NT2/D1 (cell line): ENCODE results near the gene ZSWIM6.
A peak's percentile ranks its signal among the peaks of the same experiment; 100 is the strongest.

Experiments
- DNase-seq: peaks from one replicate; pipeline ENCODE4 v3.0.0-alpha.2; 2011; ENCODE audit warnings: low read depth, low spot score
- H3K27me3 ChIP-seq: 2 replicates; pipeline ENCODE4 v1.6.0; 2011; ENCODE audit warnings: mild to moderate bottlenecking; ENCODE audit not compliant: insufficient read length, insufficient read depth
- H3K36me3 ChIP-seq: 2 replicates; pipeline ENCODE4 v1.6.1; 2011; ENCODE audit warnings: mild to moderate bottlenecking, low read length, mixed read lengths; ENCODE audit not compliant: insufficient read depth, insufficient read length
- H3K4me1 ChIP-seq: 2 replicates; pipeline ENCODE4 v1.5.1; 2011; ENCODE audit not compliant: insufficient read depth, insufficient read length
- H3K4me3 ChIP-seq: 2 replicates; pipeline ENCODE4 v1.5.1; 2011; ENCODE audit warnings: low read depth; ENCODE audit not compliant: insufficient read length
- H3K9ac ChIP-seq: 2 replicates; pipeline ENCODE4 v1.6.0; 2011; ENCODE audit warnings: low read depth; ENCODE audit not compliant: insufficient read length
- H3K9me3 ChIP-seq: 2 replicates; pipeline ENCODE4 v1.5.1; 2011; ENCODE audit warnings: mild to moderate bottlenecking, low read length; ENCODE audit not compliant: insufficient read depth
- SUZ12 ChIP-seq: IDR thresholded peaks from 2 replicates; pipeline ENCODE4 v1.6.1; 2011; ENCODE audit not compliant: insufficient read length, insufficient read depth; ENCODE audit errors: extremely low read depth
- YY1 ChIP-seq: IDR thresholded peaks from 2 replicates; pipeline ENCODE4 v1.6.1; 2011; ENCODE audit not compliant: insufficient read length, insufficient read depth
- ZNF274 ChIP-seq: IDR thresholded peaks from 2 replicates; pipeline ENCODE4 v1.6.1; 2011; ENCODE audit warnings: mild to moderate bottlenecking, low read depth, low read length

Gene ZSWIM6

GRCh38 chr5:61333954-61334867, 2.2 kb downstream of the ZSWIM6 start:
- H3K27me3 ChIP-seq, result peaks cover 25% of the 10 kb centered on the region
- H3K4me1 ChIP-seq, result peaks cover 5% of the 10 kb centered on the region
- peak overlapping the region; percentile 72 for H3K9ac ChIP-seq
- H3K9me3 ChIP-seq, result no peaks in the 10 kb centered on the region
- TF ChIP-seq YY1 (no peak), ZNF274 (no peak), SUZ12 (no peak)
- no peaks in the 10 kb centered on the region for H3K36me3 ChIP-seq
- DNase-seq, result no peak
- peak overlapping the region; percentile 59 for H3K4me3 ChIP-seq

DNA sequence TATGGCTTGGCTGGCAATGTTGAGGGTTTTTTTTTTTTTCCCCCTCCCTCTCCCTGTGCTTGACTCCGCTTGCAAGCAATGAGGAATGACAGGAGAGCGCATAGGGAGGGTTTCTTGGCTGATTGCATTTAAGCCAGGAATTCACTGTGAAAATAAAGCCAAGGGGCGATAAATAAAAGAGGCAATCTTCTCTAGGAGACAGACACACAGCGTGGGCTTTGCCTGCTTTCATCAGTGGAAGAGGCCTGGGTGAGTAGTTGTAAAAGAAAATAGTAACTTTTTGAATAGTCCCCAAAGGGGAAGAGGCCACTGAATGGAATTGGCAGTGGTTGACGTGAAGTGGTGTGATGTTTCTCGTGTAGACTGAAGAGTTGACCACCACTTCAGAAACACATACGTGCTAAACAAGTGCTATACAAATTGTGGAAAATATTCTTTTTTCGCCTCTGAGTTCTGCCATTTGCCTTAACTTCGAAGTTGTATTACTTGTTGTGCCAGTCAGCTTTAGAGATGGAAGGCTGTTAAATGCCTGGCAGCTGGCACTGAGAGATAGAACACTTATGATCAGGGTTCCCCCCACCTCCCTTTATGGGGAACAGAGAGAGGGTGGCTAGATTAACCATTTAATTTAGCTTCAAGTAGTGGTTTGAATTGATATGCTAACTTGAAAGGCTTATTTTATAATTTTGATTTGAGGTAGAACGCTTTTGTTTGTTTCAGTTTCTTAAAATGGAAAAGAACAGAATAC, 3.0 kb downstream of the ZSWIM6 start:
- Histone ChIP-seq H3K36me3 (no peaks in the 10 kb centered on the region), H3K9me3 (no peaks in the 10 kb centered on the region), H3K9ac (no peak overlapping the region), H3K4me1 (no peaks in the 10 kb centered on the region), H3K4me3 (peak overlapping the region; percentile 59), H3K27me3 (peaks cover 16% of the 10 kb centered on the region)
- no peak for TF ChIP-seq YY1
- no peak for TF ChIP-seq SUZ12
- no peak for TF ChIP-seq ZNF274
- DNase-seq, result no peak

GRCh38 chr5:61339764-61340163, 7.7 kb downstream of the ZSWIM6 start:
- H3K9ac ChIP-seq, result no peak overlapping the region
- H3K4me3 ChIP-seq, result no peak overlapping the region
- no peak for DNase-seq
- H3K27me3 ChIP-seq, result peaks cover 2% of the 10 kb centered on the region
- H3K4me1 ChIP-seq, result no peaks in the 10 kb centered on the region
- H3K36me3 ChIP-seq, result no peaks in the 10 kb centered on the region
- H3K9me3 ChIP-seq, result no peaks in the 10 kb centered on the region
- TF ChIP-seq ZNF274 (no peak), SUZ12 (no peak), YY1 (no peak)

DNA sequence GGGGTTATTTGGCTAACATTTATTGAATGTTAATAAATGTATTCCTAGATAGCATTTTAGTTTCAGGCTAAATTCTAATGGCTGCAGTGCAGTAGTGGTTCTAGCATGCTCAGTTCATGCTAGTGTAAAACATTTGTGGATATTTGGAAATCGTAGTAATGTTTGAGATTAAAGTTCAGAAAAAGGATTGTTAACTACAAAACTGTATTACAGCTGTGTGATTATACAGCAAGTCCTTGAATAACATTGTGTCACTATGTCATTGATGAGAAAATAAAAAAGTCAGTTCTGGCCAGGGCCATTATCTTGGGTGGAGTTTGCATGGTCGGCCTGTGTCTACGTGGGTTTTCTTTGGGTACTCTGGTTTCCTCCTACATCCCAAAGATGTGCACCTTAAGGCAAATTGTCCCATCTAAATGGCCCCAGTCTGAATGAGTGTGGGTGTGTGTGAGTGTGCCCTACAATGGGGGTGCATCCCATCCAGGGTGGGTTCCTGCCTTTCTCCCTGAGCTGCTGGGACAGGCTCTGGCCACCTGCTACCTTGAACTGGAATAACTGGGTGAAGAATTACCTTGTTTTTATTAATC, 8.8 kb downstream of the ZSWIM6 start:
- H3K27me3 ChIP-seq, result no peaks in the 10 kb centered on the region
- H3K9me3 ChIP-seq, result no peaks in the 10 kb centered on the region
- H3K9ac ChIP-seq, result no peak overlapping the region
- no peaks in the 10 kb centered on the region for H3K4me1 ChIP-seq
- no peak for DNase-seq
- no peak overlapping the region for H3K4me3 ChIP-seq
- TF ChIP-seq ZNF274 (no peak), YY1 (no peak), SUZ12 (no peak)
- H3K36me3 ChIP-seq, result no peaks in the 10 kb centered on the region

DNA sequence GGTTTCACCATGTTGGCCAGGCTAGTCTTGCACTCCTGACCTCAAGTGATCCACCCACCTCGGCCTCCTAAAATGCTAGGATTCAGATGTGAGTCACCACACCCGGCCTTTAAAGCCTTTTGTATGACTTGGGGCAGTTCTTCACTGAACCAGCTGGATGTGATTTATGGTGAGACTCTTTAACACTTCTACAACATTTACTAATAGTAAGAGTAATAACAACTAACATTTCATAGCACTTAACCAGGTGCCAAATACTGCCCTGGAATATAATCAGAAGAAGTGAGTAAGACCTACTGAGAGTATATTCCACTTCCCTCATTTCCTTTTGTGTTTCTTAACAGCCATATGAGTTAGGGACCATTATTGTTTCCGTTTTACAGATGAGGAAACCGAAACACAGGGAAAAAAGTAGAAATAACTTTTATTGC, 10.0 kb downstream of the ZSWIM6 start:
- no peaks in the 10 kb centered on the region for H3K27me3 ChIP-seq
- H3K9me3 ChIP-seq, result peaks cover 2% of the 10 kb centered on the region; the same call in 1 of the 2 replicates
- H3K9ac ChIP-seq, result no peak overlapping the region
- no peak for DNase-seq
- TF ChIP-seq SUZ12, result no peak
- no peak for TF ChIP-seq YY1
- no peak for TF ChIP-seq ZNF274
- H3K4me1 ChIP-seq, result no peaks in the 10 kb centered on the region
- H3K4me3 ChIP-seq, result no peak overlapping the region
- H3K36me3 ChIP-seq, result no peaks in the 10 kb centered on the region

DNA sequence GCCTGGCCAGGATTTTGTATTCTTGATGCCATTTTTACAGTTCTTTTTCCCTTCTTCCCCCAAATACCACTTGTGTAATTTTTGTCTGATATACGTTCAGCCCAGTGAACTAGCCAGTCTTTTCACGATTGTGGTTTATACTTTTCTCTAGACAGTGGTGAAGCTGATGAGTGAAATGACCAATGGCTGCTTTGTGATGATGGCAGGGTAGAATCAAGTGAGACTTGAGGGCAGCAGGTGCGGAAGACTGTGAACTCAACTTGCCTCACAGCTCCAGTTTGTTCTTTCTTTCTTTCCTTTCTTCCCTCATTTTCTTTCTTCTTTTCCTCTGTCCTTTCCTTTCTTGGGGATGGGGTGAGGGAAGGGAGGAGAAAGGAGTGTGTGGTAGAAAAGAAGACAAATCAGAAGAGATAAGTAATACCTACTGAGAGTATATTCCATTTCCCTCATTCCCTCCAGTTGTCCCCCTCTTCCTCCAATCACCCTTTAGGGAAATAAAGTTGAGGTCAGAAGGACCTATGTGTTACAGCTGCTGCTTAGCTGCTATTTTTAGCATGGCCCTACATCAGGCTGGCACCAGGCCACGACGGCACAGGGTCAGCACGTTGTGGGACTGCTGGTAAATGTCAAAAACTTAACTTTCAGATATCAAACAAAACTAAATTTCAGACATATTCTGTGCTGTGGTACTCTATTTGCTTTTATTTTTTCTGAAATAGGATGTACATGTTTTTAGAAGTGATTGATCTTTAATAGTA, 12.3 kb downstream of the ZSWIM6 start:
- TF ChIP-seq ZNF274 (no peak), SUZ12 (no peak), YY1 (no peak)
- no peak for DNase-seq
- Histone ChIP-seq H3K9ac (no peak overlapping the region), H3K4me3 (no peak overlapping the region), H3K27me3 (no peaks in the 10 kb centered on the region), H3K36me3 (no peaks in the 10 kb centered on the region), H3K9me3 (peaks cover 4% of the 10 kb centered on the region; the same call in 1 of the 2 replicates), H3K4me1 (no peaks in the 10 kb centered on the region)
